GM12874 (cell line): ENCODE results near the gene CCBE1.

Experiments
- CTCF ChIP-seq: IDR thresholded peaks from 2 replicates; pipeline ENCODE4 v1.5.1; 2011; ENCODE audit warnings: low read depth, mild to moderate bottlenecking, control low read depth, low read length, moderate library complexity; ENCODE audit not compliant: insufficient read depth

CCBE1 gene

DNA sequence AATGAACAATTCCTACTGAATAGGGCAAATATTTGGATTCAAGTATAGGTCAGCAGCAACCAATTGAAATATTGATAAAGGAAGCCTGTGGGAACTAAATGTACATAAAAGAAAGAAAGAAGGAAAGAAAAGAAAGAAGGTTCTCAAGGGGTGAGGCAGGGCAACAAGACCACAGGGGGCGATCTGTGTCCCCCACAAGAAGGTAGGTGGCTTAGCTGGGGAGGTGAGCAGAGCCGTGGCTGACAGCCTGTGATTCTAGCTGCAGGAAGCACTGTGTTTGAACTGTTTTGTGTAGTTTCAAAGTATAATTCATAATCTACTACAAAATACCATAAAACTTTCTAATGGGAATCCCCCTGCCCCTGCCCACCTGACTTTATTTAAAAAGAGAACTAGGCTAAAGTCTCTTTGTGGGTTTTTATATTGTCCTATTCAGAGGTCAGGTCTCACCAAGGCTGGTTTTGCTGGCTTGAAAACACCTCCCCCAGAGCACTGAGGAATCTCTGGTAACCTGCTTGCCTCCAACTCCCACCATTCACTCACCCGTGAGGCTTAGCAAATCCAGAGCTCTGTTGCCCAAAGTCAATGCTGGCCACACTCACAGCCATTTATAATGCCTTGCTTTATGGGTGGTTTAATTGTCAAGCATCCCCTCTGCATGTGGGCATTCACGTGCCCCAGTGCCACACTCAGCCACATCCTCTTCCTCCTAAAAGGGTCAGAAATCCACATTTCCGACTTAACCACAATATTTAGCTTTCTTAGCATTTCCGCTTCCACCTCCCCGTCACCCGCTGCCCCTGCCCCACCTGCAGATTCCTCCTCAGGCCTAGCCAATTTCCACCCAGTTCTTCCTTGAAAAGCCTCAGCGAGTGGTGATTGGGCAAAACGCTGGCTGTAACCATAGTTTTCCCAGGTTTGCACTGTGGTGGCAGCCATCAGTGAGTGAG is 301.7 kb downstream of the CCBE1 start:
- TF ChIP-seq CTCF: no peak

GRCh38 chr18:59393381-59393780 is 303.8 kb downstream of the CCBE1 start:
- TF ChIP-seq CTCF: no peak

GRCh38 chr18:59388817-59389216 is 308.4 kb downstream of the CCBE1 start:
- no peak for TF ChIP-seq CTCF

- no peak for TF ChIP-seq CTCF
Measured at GRCh38 chr18:59387687-59388565, 309.3 kb downstream of the CCBE1 start.

GRCh38 chr18:59386909-59387686 is 310.1 kb downstream of the CCBE1 start:
- TF ChIP-seq CTCF: no peak

DNA sequence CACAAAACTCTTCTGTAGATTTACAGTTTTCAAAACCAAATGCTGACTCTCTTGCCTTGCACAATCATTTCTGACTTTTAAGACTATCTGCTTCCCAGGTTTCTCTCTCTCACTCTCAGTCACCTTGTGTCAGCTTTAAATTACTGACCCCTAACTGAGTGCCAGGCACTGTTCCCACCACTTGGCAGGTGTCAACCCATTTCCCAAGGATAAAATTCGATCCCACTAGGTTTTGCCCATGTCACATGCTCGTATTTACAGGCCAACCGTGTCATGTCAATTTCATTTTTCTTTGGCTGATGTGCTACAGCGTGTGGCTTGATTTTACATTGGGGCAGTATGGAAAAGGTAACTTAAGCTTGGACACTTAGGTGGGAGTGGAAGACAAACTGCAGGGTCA is 312.0 kb downstream of the CCBE1 start:
- TF ChIP-seq CTCF: no peak
